Right ventricle myocardium superior (tissue), 1 donor: ENCODE data around the gene RPH3AL. TPM values are rescaled to one million over a fixed set of nuclear protein-coding genes. Genes with fewer than 3 reads are reported as not detected.
A peak's percentile ranks its signal among the peaks of the same experiment; 100 is the strongest.

Experiments
- ATAC-seq: fragments of 200-7000 bp; cut with Tn5 transposase; one replicate; pipeline ENCODE4 v1.9.1; 2020; ENCODE audit warnings: mild to moderate bottlenecking; ENCODE audit not compliant: poor library complexity
- DNase-seq: peaks from one replicate; pipeline ENCODE4 v3.0.0-alpha.2; 2020
- intact Hi-C: fragments of 100-400 bp; cut with DNase I; formaldehyde crosslinking; loops from one replicate; pipeline ENCODE4 v1.11.2; 2022
- total RNA-seq: library from RNA; stranded (reverse); fragmentation: NEBNext Ultra II Directional; extraction: Animal tissue kit (Norgen Biotek cat#: 25700); gene quantifications from one replicate; pipeline ENCODE4 v1.2.1, GENCODE V29; 2021
- donor health status: DM: no; HTN: yes; CAD: no; lungs with severe emphysema.

RPH3AL gene
- total RNA-seq, 1 donor from 2014 or later, result 4.6 TPM

- peak; percentile 27 for DNase-seq
- intact Hi-C loops, result no loop called here
- no peak for ATAC-seq
Observed at GRCh38 chr17:310111-311010, 42.2 kb downstream of the RPH3AL start.

GRCh38 chr17:309361-309888, 43.2 kb downstream of the RPH3AL start:
- peak; percentile 16 for ATAC-seq
- intact Hi-C loops, result no loop called here
- peak; percentile 40 for DNase-seq

- DNase-seq (peak; percentile 67), ATAC-seq (peak; percentile 69)
- intact Hi-C loops, result no loop called here
Observed at GRCh38 chr17:307741-308507, 44.7 kb downstream of the RPH3AL start.

- ATAC-seq (no peak), DNase-seq (peak; percentile 32)
- intact Hi-C loops, result no loop called here
Observed at GRCh38 chr17:307295-307691, 45.3 kb downstream of the RPH3AL start.

GRCh38 chr17:306536-307294, 45.9 kb downstream of the RPH3AL start:
- DNase-seq, result peak; percentile 35

GRCh38 chr17:306116-306515, 46.5 kb downstream of the RPH3AL start:
- intact Hi-C loops, result no loop called here
- ATAC-seq (no peak), DNase-seq (peak; percentile 24)

More at GRCh38 chr17:306536-307294, 45.9 kb downstream of the RPH3AL start:
- ATAC-seq, result no peak
- intact Hi-C loops, result no loop called here

- intact Hi-C loops, result no loop called here
- no peak for ATAC-seq
- peak; percentile 40 for DNase-seq
Observed at GRCh38 chr17:305090-305976, 47.3 kb downstream of the RPH3AL start.

GRCh38 chr17:304461-304860, 48.1 kb downstream of the RPH3AL start:
- ATAC-seq, result no peak
- peak; percentile 58 for DNase-seq
- intact Hi-C loops, result no loop called here

GRCh38 chr17:303168-303567, 49.4 kb downstream of the RPH3AL start:
- no peak for ATAC-seq
- intact Hi-C loops, result no loop called here
- DNase-seq, result peak; percentile 10

- intact Hi-C loops, result no loop called here
- ATAC-seq (peak; percentile 7), DNase-seq (peak; percentile 46)
Observed at GRCh38 chr17:302300-302698, 50.3 kb downstream of the RPH3AL start.

- peak; percentile 71 for DNase-seq
- intact Hi-C loops, result no loop called here
- peak; percentile 54 for ATAC-seq
Observed at GRCh38 chr17:301681-302299, 50.8 kb downstream of the RPH3AL start.

GRCh38 chr17:300881-301280, 51.7 kb downstream of the RPH3AL start:
- intact Hi-C loops, result no loop called here
- DNase-seq, result peak; percentile 11

GRCh38 chr17:299546-299945, 53.1 kb downstream of the RPH3AL start:
- no peak for ATAC-seq
- intact Hi-C loops, result no loop called here
- DNase-seq, result peak; percentile 42

More at GRCh38 chr17:300881-301280, 51.7 kb downstream of the RPH3AL start:
- ATAC-seq, result no peak

GRCh38 chr17:298791-299450, 53.7 kb downstream of the RPH3AL start:
- ATAC-seq (peak; percentile 83), DNase-seq (peak; percentile 81)
- intact Hi-C loops, result no loop called here

- DNase-seq (no peak), ATAC-seq (no peak)
- intact Hi-C loops, result no loop called here
Observed at GRCh38 chr17:297758-298157, 54.8 kb downstream of the RPH3AL start.

- ATAC-seq (no peak), DNase-seq (no peak)
- intact Hi-C loops, result no loop called here
Observed at GRCh38 chr17:296906-297690, 55.5 kb downstream of the RPH3AL start.
